NCI-H1105 treated with DMSO at 0.1 percent for 48 hours (cell line): ENCODE data around the gene RPP14.

ENCODE experiments used
- DNase-seq: peaks from one replicate; lab custom pipeline; 2025; lab: John Stamatoyannopoulos, UW

RPP14 gene

DNA sequence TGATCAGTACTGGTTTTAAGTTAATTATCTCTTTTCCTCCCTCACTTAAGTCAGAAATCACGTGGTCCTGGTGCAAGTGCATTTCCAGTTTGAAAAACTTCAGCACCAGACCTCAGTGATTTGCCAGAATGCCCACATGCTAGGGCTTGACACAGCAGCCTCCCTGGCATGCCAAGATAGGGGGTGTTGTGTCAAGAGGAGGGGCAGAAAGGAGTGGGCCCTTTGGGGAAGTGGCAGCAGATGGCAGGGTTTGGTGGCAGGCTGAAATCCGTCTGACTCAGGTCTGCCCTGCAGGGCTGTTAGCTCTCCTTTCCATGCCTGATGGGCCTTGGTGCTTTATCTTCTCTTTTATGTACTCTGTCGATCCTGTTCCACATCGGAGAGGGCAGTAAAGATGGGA lies 50.0 kb downstream of the RPP14 start:
- DNase-seq = no peak

- no peak for DNase-seq
Observed at GRCh38 chr3:58357402-58357801, 51.4 kb downstream of the RPP14 start.

DNA sequence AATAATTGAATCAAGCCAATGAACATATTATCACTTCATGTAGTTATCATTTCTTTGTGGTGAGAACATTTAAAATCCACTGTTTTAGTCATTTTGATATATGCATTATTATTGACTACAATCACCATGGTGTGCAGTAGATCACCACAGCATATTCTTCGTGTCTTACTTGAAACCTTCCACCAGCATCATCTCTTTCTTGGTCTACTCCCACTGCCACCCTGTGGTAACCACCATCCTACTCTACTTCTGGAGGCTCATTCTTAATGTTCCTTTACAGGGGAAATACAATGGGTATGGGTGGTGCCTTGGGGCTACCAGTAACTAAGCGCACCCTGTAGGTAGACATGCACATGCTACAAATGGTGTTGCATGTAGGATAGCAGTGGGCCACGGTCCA lies 52.0 kb downstream of the RPP14 start:
- DNase-seq = no peak

GRCh38 chr3:58358808-58359207 lies 52.8 kb downstream of the RPP14 start:
- DNase-seq = no peak

DNA sequence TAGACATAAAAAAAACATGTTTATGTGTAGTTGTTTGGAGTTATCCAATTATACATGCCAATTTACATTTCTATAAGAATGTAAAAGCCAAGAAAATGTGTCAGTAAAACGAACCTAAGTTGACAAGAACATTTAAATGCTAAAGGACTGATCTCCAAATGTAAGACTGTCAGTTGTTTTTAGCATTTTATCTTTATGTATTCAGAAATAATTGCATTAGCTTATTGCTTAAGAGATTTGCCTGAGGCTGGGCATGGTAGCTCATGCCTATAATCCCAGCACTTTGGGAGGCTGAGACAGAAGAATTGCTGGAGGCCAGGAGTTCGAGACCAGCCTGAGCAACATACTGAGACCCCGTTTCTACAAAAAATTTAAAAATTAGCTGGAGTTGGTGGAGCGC lies 53.6 kb downstream of the RPP14 start:
- DNase-seq = no peak

DNA sequence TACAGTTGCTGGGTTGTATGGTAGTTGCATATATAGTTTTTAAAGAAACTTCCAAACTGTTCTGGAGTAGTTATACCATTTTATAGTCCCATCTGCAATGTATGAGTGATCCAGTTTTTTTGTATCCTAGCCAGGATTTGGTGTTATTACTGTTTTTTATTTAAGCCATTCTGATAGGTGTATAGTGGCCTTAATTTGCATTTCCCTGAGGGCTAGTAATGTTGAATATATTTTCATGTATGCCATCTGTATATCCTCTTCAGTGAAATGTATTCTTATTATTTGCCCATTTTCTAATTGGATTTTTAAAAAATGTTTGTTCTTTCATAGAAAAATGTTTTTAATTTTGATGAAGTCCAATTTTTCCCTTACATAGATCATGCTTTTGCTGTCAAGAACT lies 55.8 kb downstream of the RPP14 start:
- DNase-seq = no peak

GRCh38 chr3:58366699-58367098 lies 60.7 kb downstream of the RPP14 start:
- no peak for DNase-seq

- no peak for DNase-seq
Observed at GRCh38 chr3:58369038-58369437, 63.0 kb downstream of the RPP14 start.
